Psoas muscle (tissue), 8 donors: ENCODE data around the gene BHLHE41. TPM values are rescaled to one million over a fixed set of nuclear protein-coding genes. Genes with fewer than 3 reads are reported as not detected.

Experiments
- ATAC-seq, 4 donors: fragments of 200-7000 bp; cut with Tn5 transposase; one replicate each; pipeline ENCODE4 v1.9.1; 2020; ENCODE audit warnings: moderate library complexity in 3 of 4, mild to moderate bottlenecking in 2 of 4
- DNase-seq, 2 donors: peaks; one replicate each; pipeline ENCODE4 v3.0.0-alpha.2; 2020
- H3K27ac ChIP-seq: fragments of 200-600 bp; one replicate; pipeline ENCODE4 v1.8.0; 2022
- H3K27me3 ChIP-seq, 3 donors: fragments of 200-600 bp in 1 of 3; one replicate each; pipeline versions ENCODE4 v1.6.1 to v1.8.0; 2013 to 2022; ENCODE audit warnings: low read length in 2 of 3, mild to moderate bottlenecking in 2 of 3, moderate library complexity in 1 of 3; ENCODE audit not compliant: insufficient read depth in 3 of 3
- H3K36me3 ChIP-seq, 2 donors: fragments of 200-600 bp in 1 of 2; one replicate each; pipeline versions ENCODE4 v1.6.1 to v1.8.0; 2013 to 2022; ENCODE audit warnings: low read depth in 1 of 2, mild to moderate bottlenecking in 1 of 2, moderate library complexity in 1 of 2; ENCODE audit not compliant: insufficient read depth in 1 of 2
- H3K4me1 ChIP-seq: fragments of 200-600 bp; one replicate; pipeline ENCODE4 v1.8.0; 2022
- H3K4me3 ChIP-seq: fragments of 200-600 bp; one replicate; pipeline ENCODE4 v1.8.0; 2022; ENCODE audit warnings: mild to moderate bottlenecking
- H3K9me3 ChIP-seq: fragments of 200-600 bp; one replicate; pipeline ENCODE4 v1.8.0; 2022
- WGBS, 3 donors: extraction: QIAGEN DNeasy Blood & Tissue Kit; methylation state at CpG; one replicate each; pipeline versions ENCODE4 v1.1.6 to v1.1.7; 2013; 5-methylcytosine and 5-hydroxymethylcytosine counted together
- intact Hi-C, 2 donors: fragments of 100-400 bp; cut with DNase I; formaldehyde crosslinking; loops; one replicate each; pipeline versions ENCODE4 v1.11.0 to v1.14.2; 2022
- polyA plus RNA-seq, 3 donors: library from polyadenylated mRNA; stranded (reverse); fragments of 200-250 nt; gene quantifications; one replicate each; pipeline ENCODE4 v1.2.3, GENCODE V29; 2013
- total RNA-seq, 4 donors: library from RNA; stranded (reverse); fragmentation: NEBNext Ultra II Directional in 2 of 4; extraction: Animal tissue kit (Norgen Biotek cat#: 25700) in 2 of 4; gene quantifications; one replicate each; pipeline versions ENCODE4 v1.2.1 to v1.2.4, GENCODE V29; 2021 to 2023
- TF ChIP-seq, protein P1 (sequence below): fragments of 200-600 bp; IDR thresholded peaks from one replicate; pipeline ENCODE4 v1.8.0; 2022; ENCODE audit warnings: antibody characterized with exemption
- donor health status: healthy with polysubstance abuse.
- donor health status: DM: no; HTN: no; CAD: no; lungs with moderate emphysema.
- donor health status: Bipolar disorder and iron deficiency.
- donor health status: healthy.
- donor health status: DM: yes; HTN: yes; CAD: no.
- donor health status: DM: no; HTN: no; CAD: no.
- donor health status: DM: no; HTN: no; CAD: no.
- donor health status: DM: yes; HTN: yes; CAD: no.

BHLHE41 gene
- total and polyA plus RNA-seq, 7 donors = 7.4 to 41.5 (median 11.1) TPM

DNA sequence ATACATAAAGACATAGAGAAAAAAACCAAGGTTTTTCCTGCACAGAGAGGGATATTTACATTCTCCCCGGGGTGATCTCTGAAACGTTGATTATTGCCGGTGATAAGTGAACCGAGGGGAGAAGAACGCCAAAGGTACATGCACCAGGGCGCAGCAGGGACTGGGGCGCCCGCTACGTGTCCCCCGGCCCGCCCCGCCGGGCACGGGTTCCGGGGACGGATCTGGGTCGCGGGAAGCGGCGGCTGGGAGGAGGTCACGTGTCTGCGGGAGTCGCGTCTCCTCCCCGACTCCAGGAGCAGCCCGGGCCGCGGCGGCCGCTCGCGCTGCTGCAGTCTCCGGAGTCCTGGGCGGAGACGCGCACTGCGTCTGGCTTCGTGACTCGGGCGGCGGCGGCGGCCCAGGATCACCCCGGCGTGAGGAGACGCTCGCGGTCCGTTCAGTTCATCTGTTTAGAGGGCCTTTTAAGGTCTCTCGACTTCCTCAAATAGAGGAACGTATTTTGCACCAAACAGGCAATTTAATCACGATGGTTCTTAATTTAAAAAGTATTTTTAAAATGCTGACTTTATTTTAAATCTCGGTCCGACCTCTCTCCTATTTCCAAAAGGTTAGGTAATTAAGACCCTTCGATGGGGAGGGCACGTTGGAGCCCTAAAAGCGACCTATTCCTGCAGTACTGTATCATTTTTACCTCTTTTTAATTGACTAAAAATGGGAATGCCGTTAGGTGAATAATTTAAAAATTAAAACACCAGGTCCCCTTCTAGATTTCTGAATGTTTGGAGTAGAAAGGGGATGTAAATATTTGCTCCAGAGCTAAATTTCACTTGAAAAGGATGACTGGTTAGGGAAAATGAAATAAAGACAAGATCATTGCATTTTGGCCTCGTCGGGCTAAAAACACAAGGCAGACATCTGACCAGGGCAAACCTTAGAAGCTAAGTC is 1.8 kb upstream of the BHLHE41 start:
- Histone ChIP-seq H3K4me3 (peak overlapping the region; percentile 77), H3K36me3 (no peaks in the 10 kb centered on the region), H3K4me1 (peaks cover 3% of the 10 kb centered on the region), H3K27ac (peak overlapping the region; percentile 90), H3K9me3 (no peaks in the 10 kb centered on the region), H3K27me3 (peaks cover 0 to 4% (median 0%) of the 10 kb centered on the region in 3 donors)
- DNase-seq = peak; percentile 90 to 94
- TF ChIP-seq, protein P1, sequence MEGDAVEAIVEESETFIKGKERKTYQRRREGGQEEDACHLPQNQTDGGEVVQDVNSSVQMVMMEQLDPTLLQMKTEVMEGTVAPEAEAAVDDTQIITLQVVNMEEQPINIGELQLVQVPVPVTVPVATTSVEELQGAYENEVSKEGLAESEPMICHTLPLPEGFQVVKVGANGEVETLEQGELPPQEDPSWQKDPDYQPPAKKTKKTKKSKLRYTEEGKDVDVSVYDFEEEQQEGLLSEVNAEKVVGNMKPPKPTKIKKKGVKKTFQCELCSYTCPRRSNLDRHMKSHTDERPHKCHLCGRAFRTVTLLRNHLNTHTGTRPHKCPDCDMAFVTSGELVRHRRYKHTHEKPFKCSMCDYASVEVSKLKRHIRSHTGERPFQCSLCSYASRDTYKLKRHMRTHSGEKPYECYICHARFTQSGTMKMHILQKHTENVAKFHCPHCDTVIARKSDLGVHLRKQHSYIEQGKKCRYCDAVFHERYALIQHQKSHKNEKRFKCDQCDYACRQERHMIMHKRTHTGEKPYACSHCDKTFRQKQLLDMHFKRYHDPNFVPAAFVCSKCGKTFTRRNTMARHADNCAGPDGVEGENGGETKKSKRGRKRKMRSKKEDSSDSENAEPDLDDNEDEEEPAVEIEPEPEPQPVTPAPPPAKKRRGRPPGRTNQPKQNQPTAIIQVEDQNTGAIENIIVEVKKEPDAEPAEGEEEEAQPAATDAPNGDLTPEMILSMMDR = peak; percentile 5
- peak; percentile 69 to 75 (median 72) for ATAC-seq
- WGBS, 3 donors = 4 to 8% (median 5%) methylated on average over 53 to 60 of the region's 60 CpGs
- intact Hi-C loops = loop anchor here (2.0 to 5.0 kb wide), 4 partner anchors 26 to 161 kb away; partner anchors contain the start of gene SSPN (in 1 of the 2)

GRCh38 chr12:26125400-26126339 is 833 bp upstream of the BHLHE41 start:
- intact Hi-C loops = loop anchor here (2.0 to 5.0 kb wide), 4 partner anchors 27 to 162 kb away; partner anchors contain the start of gene SSPN (in 1 of the 2)
- peaks cover 0 to 4% (median 0%) of the 10 kb centered on the region in 3 donors for H3K27me3 ChIP-seq
- peaks cover 6% of the 10 kb centered on the region for H3K4me1 ChIP-seq

GRCh38 chr12:26123482-26123980 is 1.3 kb downstream of the BHLHE41 start:
- WGBS, 3 donors = 8 to 14% (median 11%) methylated on average over 8 of the region's 8 CpGs
- Histone ChIP-seq H3K4me3 (peak overlapping the region; percentile 77), H3K27ac (peak overlapping the region; percentile 90), H3K9me3 (no peaks in the 10 kb centered on the region), H3K4me1 (peaks cover 27% of the 10 kb centered on the region), H3K36me3 (no peaks in the 10 kb centered on the region), H3K27me3 (peaks cover 0 to 4% (median 0%) of the 10 kb centered on the region in 3 donors)
- intact Hi-C loops = loop anchor here in 1 of 2 donors (5.0 kb wide), 1 partner anchor 404 kb away; no protein-coding TSS in a partner anchor
- TF ChIP-seq, protein P1 = no peak
- no peak for DNase-seq
- ATAC-seq = no peak

More at GRCh38 chr12:26125400-26126339, 833 bp upstream of the BHLHE41 start:
- DNase-seq = peak; percentile 87 to 94
- Histone ChIP-seq H3K36me3 (no peaks in the 10 kb centered on the region), H3K27ac (peak overlapping the region; percentile 90), H3K4me3 (peak overlapping the region; percentile 77), H3K9me3 (no peaks in the 10 kb centered on the region)
- peak; percentile 84 to 90 (median 86) for ATAC-seq
- 0% methylated on average over 63 to 66 of the region's 66 CpGs for WGBS, 3 donors
- TF ChIP-seq, protein P1 = no peak
